HEK293 (cell line): ENCODE results near the gene EPB41L5.

Source experiments
- CTCF ChIA-PET: fragments of 350-600 bp; formaldehyde crosslinking; extraction: SDS; loops from one replicate; lab custom pipeline; 2021; ENCODE audit warnings: antibody characterized with exemption; lab: Yijun Ruan, JAX
- POLR2A ChIA-PET: fragments of 300-600 bp; formaldehyde crosslinking; extraction: SDS; loops from one replicate; lab custom pipeline; 2020; ENCODE audit warnings: antibody characterized with exemption, inconsistent platforms; lab: Yijun Ruan, JAX
- H3K27ac ChIP-seq: fragments of 200-500 bp; sonication (Bioruptor generic); 2 replicates; pipeline ENCODE4 v1.5.1; 2014; ENCODE audit warnings: low read depth, low read length, control low read depth, inconsistent platforms; ENCODE audit errors: extremely low read depth
- H3K36me3 ChIP-seq, 2 experiments: fragments of 200-500 bp in 1 of 2; sonication (Bioruptor generic) in 1 of 2; 1 replicate in 1 of 2; 2 replicates in 1 of 2; pipeline ENCODE4 v1.5.1; 2014 to 2017; ENCODE audit warnings: inconsistent platforms in 2 of 2, low read length in 2 of 2; ENCODE audit not compliant: control insufficient read depth in 2 of 2, insufficient read depth in 1 of 2
- H3K4me1 ChIP-seq: fragments of 200-500 bp; sonication (Bioruptor generic); 2 replicates; pipeline ENCODE4 v1.5.1; 2014; ENCODE audit warnings: mild to moderate bottlenecking, low read length, inconsistent platforms; ENCODE audit not compliant: control insufficient read depth, insufficient read depth
- H3K4me3 ChIP-seq: 2 replicates; pipeline ENCODE4 v1.5.1; 2011; ENCODE audit warnings: low read depth, mild to moderate bottlenecking, control low read depth, low read length, moderate library complexity
- H3K9me3 ChIP-seq: fragments of 200-500 bp; sonication (Bioruptor generic); 2 replicates; pipeline ENCODE4 v1.5.1; 2014; ENCODE audit warnings: low read depth, low read length, inconsistent platforms; ENCODE audit not compliant: control insufficient read depth, insufficient read depth
- CTCF ChIP-seq: fragments of 450-650 bp; formaldehyde crosslinking; IDR thresholded peaks from 2 replicates; pipeline ENCODE4 v1.5.1; 2016; ENCODE audit warnings: missing biosample characterization, missing genetic modification characterization
- HOXD13 ChIP-seq: sonication (generic); formaldehyde crosslinking; IDR thresholded peaks from 2 replicates; pipeline ENCODE4 v1.8.0; 2022; ENCODE audit warnings: missing genetic modification reagents, borderline replicate concordance
- KLF1 ChIP-seq: fragments of 450-650 bp; formaldehyde crosslinking; IDR thresholded peaks from 2 replicates; pipeline ENCODE4 v1.5.1; 2016; ENCODE audit warnings: missing biosample characterization, missing genetic modification characterization
- KLF17 ChIP-seq: fragments of 450-650 bp; formaldehyde crosslinking; IDR thresholded peaks from 2 replicates; pipeline ENCODE4 v1.5.1; 2016; ENCODE audit warnings: missing biosample characterization, missing genetic modification characterization
- OSR2 ChIP-seq: fragments of 450-650 bp; formaldehyde crosslinking; IDR thresholded peaks from 2 replicates; pipeline ENCODE4 v1.5.1; 2016; ENCODE audit warnings: missing biosample characterization, missing genetic modification characterization
- ZBTB17 ChIP-seq: fragments of 450-650 bp; formaldehyde crosslinking; IDR thresholded peaks from 2 replicates; pipeline ENCODE4 v1.5.1; 2016; ENCODE audit warnings: missing biosample characterization, missing genetic modification characterization
- ZNF157 ChIP-seq: fragments of 450-650 bp; formaldehyde crosslinking; IDR thresholded peaks from 2 replicates; pipeline ENCODE4 v1.5.1; 2016; ENCODE audit warnings: missing biosample characterization, missing genetic modification characterization
- ZNF2 ChIP-seq: fragments of 450-650 bp; formaldehyde crosslinking; IDR thresholded peaks from 2 replicates; pipeline ENCODE4 v1.5.1; 2016; ENCODE audit warnings: missing biosample characterization, missing genetic modification characterization
- ZNF354C ChIP-seq: fragments of 450-650 bp; formaldehyde crosslinking; IDR thresholded peaks from 2 replicates; pipeline ENCODE4 v1.5.1; 2016; ENCODE audit warnings: missing biosample characterization, missing genetic modification characterization, low read depth, borderline replicate concordance
- ZNF571 ChIP-seq: fragments of 450-650 bp; formaldehyde crosslinking; IDR thresholded peaks from 2 replicates; pipeline ENCODE4 v1.5.0; 2017; ENCODE audit warnings: missing biosample characterization, missing genetic modification characterization
- ZNF645 ChIP-seq: fragments of 450-650 bp; formaldehyde crosslinking; IDR thresholded peaks from 2 replicates; pipeline ENCODE4; 2016; ENCODE audit warnings: missing biosample characterization, missing genetic modification characterization
- ZNF654 ChIP-seq: fragments of 450-650 bp; formaldehyde crosslinking; IDR thresholded peaks from 2 replicates; pipeline ENCODE4 v1.5.1; 2016; ENCODE audit warnings: low read depth, missing biosample characterization, missing genetic modification characterization

EPB41L5 gene

GRCh38 chr2:120109186-120110061, 96.5 kb downstream of the EPB41L5 start:
- H3K36me3 ChIP-seq = peaks cover 0 to under 1% of the 10 kb centered on the region in 2 experiments; a peak in 1 of 3 replicates
- H3K9me3 ChIP-seq = no peaks in the 10 kb centered on the region
- H3K4me1 ChIP-seq = peaks cover 16% of the 10 kb centered on the region
- no peak overlapping the region for H3K4me3 ChIP-seq
- H3K27ac ChIP-seq = no peak overlapping the region
- POLR2A ChIA-PET = no interaction called here
- TF ChIP-seq ZNF2 (tag by site-specific recombination) (no peak), ZNF654 (peak; percentile 30), CTCF (tag by site-specific recombination) (peak; percentile 38; the same call in 1 of the 2 replicates)
- CTCF ChIA-PET = interaction anchor here (0.5 to 2.9 kb wide), 15 partner anchors 9 to 890 kb away, joined by 3 to 29 read pairs (median 5); no protein-coding TSS in a partner anchor

GRCh38 chr2:120110062-120110362, 97.1 kb downstream of the EPB41L5 start:
- Histone ChIP-seq H3K36me3 (no peaks in the 10 kb centered on the region), H3K27ac (no peak overlapping the region), H3K4me1 (peaks cover 18% of the 10 kb centered on the region), H3K4me3 (no peak overlapping the region), H3K9me3 (no peaks in the 10 kb centered on the region)
- POLR2A ChIA-PET = no interaction called here
- no peak for TF ChIP-seq ZNF354C (tag by site-specific recombination)
- TF ChIP-seq ZBTB17 (tag by site-specific recombination) = no peak
- TF ChIP-seq ZNF157 = no peak
- 0 out of 2 replicates have a peak, but pooled peaks have one; percentile 1 for TF ChIP-seq CTCF (tag by site-specific recombination)
- no peak for TF ChIP-seq HOXD13 (CRISPR knock-in tag)
- CTCF ChIA-PET = interaction anchor here (0.5 to 2.9 kb wide), 15 partner anchors 9 to 890 kb away, joined by 3 to 29 read pairs (median 5); no protein-coding TSS in a partner anchor

GRCh38 chr2:120110507-120110906, 97.6 kb downstream of the EPB41L5 start:
- H3K27ac ChIP-seq = no peak overlapping the region
- no peak for TF ChIP-seq KLF1 (tag by site-specific recombination)
- peak; percentile 41; the same call in 1 of the 2 replicates for TF ChIP-seq OSR2 (tag by site-specific recombination)
- CTCF ChIA-PET = interaction anchor here (0.6 to 2.9 kb wide), 11 partner anchors 10 to 410 kb away, joined by 3 to 29 read pairs (median 6); no protein-coding TSS in a partner anchor
- no peaks in the 10 kb centered on the region for H3K9me3 ChIP-seq
- H3K36me3 ChIP-seq = no peaks in the 10 kb centered on the region; a peak in 1 of 3 replicates
- peaks cover 18% of the 10 kb centered on the region for H3K4me1 ChIP-seq
- H3K4me3 ChIP-seq = no peak overlapping the region
- POLR2A ChIA-PET = no interaction called here

DNA sequence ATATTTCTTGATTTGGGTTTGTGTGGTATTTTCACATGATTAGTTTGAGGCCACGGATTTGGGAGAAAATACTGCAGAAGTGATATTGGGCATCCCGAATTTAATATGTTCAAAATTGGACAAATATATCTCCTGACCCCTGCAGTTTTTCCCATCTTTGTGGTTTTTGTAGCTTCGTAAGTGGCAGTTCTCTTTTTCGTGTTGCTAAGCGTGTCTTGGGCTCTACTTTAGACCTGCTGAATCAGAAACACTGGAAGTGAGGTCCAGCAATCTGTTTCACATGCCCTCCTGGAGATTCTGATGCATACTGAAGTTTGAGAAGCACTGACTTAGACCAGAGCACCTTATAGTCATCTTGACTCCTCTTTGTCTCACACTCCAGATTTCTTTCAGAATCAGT, 98.3 kb downstream of the EPB41L5 start:
- ChIA-PET POLR2A (no interaction called here), CTCF (no interaction called here)
- peaks cover 18% of the 10 kb centered on the region for H3K4me1 ChIP-seq
- H3K36me3 ChIP-seq = no peaks in the 10 kb centered on the region; a peak in 1 of 3 replicates
- TF ChIP-seq ZNF645 (tag by site-specific recombination) (no peak), ZNF571 (no peak), OSR2 (tag by site-specific recombination) (no peak), KLF17 (tag by site-specific recombination) (no peak)
- H3K9me3 ChIP-seq = no peaks in the 10 kb centered on the region
- no peak overlapping the region for H3K4me3 ChIP-seq
- no peak overlapping the region for H3K27ac ChIP-seq
